Measurements from ENCODE around the gene SLC22A2.
"Not testable (repeated sequence)": the region's sequence is repeated elsewhere in the genome, so short reads cannot be mapped to it uniquely, and the experiment has no call there.

The SLC22A2 gene

DNA sequence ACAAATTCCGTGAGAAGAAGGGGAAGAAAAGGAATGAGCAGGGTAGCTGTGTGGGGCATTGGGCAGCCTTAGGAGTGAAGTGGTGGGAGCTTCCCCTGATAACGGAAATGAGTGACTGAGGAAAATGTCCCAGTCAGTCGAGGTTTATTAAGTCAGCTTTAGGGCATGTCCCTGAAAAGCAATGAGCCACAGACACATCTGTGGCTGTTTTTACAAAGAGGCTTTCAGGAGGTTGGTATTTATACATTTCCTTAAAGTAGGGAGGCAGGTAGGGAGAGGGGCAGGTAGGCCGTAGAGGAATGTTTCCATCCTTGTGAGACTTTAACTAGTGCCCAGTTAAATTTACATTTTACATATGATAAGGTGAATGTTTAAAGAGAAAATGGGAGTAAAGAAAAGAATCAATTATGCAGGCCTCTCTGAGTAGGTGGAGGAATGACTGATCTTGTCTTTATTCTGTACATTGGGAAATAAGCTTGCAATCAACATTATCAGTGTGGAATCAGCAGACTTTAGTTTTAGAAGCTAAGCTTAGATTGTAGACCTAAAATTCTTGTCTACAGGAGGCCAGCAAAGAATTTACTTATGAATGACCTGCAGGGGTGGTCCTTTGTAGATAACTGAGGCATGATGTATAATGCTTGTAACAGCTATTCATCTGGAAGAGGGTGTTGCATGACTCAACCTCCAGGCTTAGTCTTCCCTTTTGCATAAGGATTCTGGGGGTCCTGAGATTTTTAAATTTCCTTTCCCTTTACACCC lies 18.5 kb downstream of the SLC22A2 start:
- Histone ChIP-seq H3K4ac (ENCODE audit: low read depth, low read length) (no peak overlapping the region), H3K79me2 (ENCODE audit: control insufficient read depth, insufficient read depth, low read length) (no peaks in the 10 kb centered on the region), H2AK5ac (ENCODE audit: low read length) (no peak overlapping the region), H2BK5ac (ENCODE audit: low read length) (peak overlapping the region; percentile 77), H2BK120ac (ENCODE audit: low read depth, low read length) (no peak overlapping the region), H3K27me3 (ENCODE audit: insufficient read depth, low read length, poor library complexity) (no peaks in the 10 kb centered on the region), H3K4me1 (ENCODE audit: control insufficient read depth, low read depth, low read length) (peaks cover 2% of the 10 kb centered on the region), H3K4me2 (ENCODE audit: low read length) (no peak overlapping the region), H3K23ac (ENCODE audit: low read length) (no peak overlapping the region), H3K56ac (ENCODE audit: low read length) (peak overlapping the region; percentile 67), H2BK15ac (replicated peaks; ENCODE audit: low read depth) (no peak overlapping the region), H3K79me1 (ENCODE audit: low read length) (no peaks in the 10 kb centered on the region), H3K36me3 (ENCODE audit: control insufficient read depth, insufficient read depth, low read length) (no peaks in the 10 kb centered on the region), H4K5ac (ENCODE audit: low read length) (no peak overlapping the region), H3K18ac (ENCODE audit: low read length) (peak overlapping the region; percentile 61), H4K8ac (ENCODE audit: low read depth, low read length) (no peak overlapping the region), H3K27ac (ENCODE audit: low read depth, low read length) (peak overlapping the region; percentile 85), H3K4me3 (ENCODE audit: low read length) (no peak overlapping the region), H3K9ac (ENCODE audit: low read length) (no peak overlapping the region)
- WGBS (ENCODE audit: extremely low coverage, insufficient coverage, low lambda C conversion rate), result no CpG with 5 or more reads among the region's 4 CpGs
- DNase-seq, result peak; percentile 69

DNA sequence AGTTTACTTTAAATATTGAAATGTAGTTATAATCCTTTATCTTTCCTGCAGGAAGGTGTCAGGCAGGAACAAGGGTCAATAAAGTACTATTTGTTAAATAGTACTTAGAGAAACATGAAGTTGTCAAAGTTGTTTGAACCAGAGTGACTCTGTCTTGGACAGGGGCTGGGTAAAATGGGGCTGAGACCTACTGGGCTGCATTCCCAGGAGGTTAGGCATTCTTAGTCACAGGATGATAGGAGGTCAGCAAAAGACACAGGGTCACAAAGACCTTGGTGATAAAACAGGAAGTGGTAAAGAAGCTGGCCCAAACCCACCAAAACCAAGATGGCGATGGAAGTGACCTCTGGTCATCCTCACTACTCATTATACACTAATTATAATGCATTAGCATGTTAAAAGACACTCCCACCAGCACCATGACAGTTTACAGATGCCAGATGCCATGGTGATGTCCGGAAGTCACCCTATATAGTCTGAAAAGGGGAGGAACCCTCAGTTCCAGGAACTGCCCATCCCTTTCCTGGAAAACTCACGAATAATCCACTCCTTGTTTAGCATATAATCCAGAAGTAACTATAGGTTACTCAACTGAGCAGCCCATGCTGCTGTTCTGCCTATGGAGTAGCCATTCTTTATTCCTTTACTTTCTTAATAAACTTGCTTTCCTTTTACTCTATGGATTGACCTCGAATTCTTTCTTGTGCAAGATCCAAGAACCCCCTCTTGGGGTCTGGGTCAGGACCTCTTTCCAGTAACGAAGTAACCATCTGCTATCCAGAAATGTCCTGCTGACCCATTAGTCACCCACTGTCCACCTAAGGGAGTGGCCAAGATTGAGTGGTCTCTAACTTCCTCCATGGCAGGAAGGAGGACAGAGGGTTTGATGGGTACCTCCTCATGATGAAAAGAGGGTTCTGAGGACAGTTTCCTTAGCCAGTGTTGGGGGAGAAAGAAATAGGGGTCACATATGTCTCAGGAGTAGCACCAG lies 19.6 kb downstream of the SLC22A2 start:
- no peak overlapping the region for H4K8ac ChIP-seq (ENCODE audit: low read depth, low read length)
- H3K4me2 ChIP-seq (ENCODE audit: low read length), result no peak overlapping the region
- H2AK5ac ChIP-seq (ENCODE audit: low read length), result peak overlapping the region; percentile 23
- H3K36me3 ChIP-seq (ENCODE audit: control insufficient read depth, insufficient read depth, low read length), result no peaks in the 10 kb centered on the region
- H3K4ac ChIP-seq (ENCODE audit: low read depth, low read length), result peak overlapping the region; percentile 70
- no peaks in the 10 kb centered on the region for H3K79me2 ChIP-seq (ENCODE audit: control insufficient read depth, insufficient read depth, low read length)
- H2BK5ac ChIP-seq (ENCODE audit: low read length), result peak overlapping the region; percentile 77
- H3K79me1 ChIP-seq (ENCODE audit: low read length), result no peaks in the 10 kb centered on the region
- H3K18ac ChIP-seq (ENCODE audit: low read length), result peak overlapping the region; percentile 83
- H3K27me3 ChIP-seq (ENCODE audit: insufficient read depth, low read length, poor library complexity), result no peaks in the 10 kb centered on the region
- peaks cover 2% of the 10 kb centered on the region for H3K4me1 ChIP-seq (ENCODE audit: control insufficient read depth, low read depth, low read length)
- H3K27ac ChIP-seq (ENCODE audit: low read depth, low read length), result peak overlapping the region; percentile 85
- peak overlapping the region; percentile 67 for H3K56ac ChIP-seq (ENCODE audit: low read length)
- H3K23ac ChIP-seq (ENCODE audit: low read length), result no peak overlapping the region
- H2BK120ac ChIP-seq (ENCODE audit: low read depth, low read length), result peak overlapping the region; percentile 68
- no peak overlapping the region for H4K5ac ChIP-seq (ENCODE audit: low read length)
- no peak overlapping the region for H3K4me3 ChIP-seq (ENCODE audit: low read length)
- H3K9ac ChIP-seq (ENCODE audit: low read length), result no peak overlapping the region
- peak; percentile 57 for DNase-seq
- H2BK15ac ChIP-seq (replicated peaks; ENCODE audit: low read depth), result no peak overlapping the region
- WGBS (ENCODE audit: extremely low coverage, insufficient coverage, low lambda C conversion rate), result no CpG with 5 or more reads among the region's 5 CpGs

- WGBS (ENCODE audit: extremely low coverage, insufficient coverage, low lambda C conversion rate), result no CpG with 5 or more reads among the region's 2 CpGs
- Histone ChIP-seq H3K79me1 (ENCODE audit: low read length) (no peaks in the 10 kb centered on the region), H3K27ac (ENCODE audit: low read depth, low read length) (no peak overlapping the region), H3K4me1 (ENCODE audit: control insufficient read depth, low read depth, low read length) (peaks cover 2% of the 10 kb centered on the region), H2BK5ac (ENCODE audit: low read length) (no peak overlapping the region), H2AK5ac (ENCODE audit: low read length) (no peak overlapping the region), H3K56ac (ENCODE audit: low read length) (no peak overlapping the region), H3K79me2 (ENCODE audit: control insufficient read depth, insufficient read depth, low read length) (no peaks in the 10 kb centered on the region), H3K9ac (ENCODE audit: low read length) (no peak overlapping the region), H3K18ac (ENCODE audit: low read length) (no peak overlapping the region), H4K8ac (ENCODE audit: low read depth, low read length) (no peak overlapping the region), H3K4me3 (ENCODE audit: low read length) (no peak overlapping the region), H4K5ac (ENCODE audit: low read length) (no peak overlapping the region), H3K36me3 (ENCODE audit: control insufficient read depth, insufficient read depth, low read length) (no peaks in the 10 kb centered on the region), H3K4me2 (ENCODE audit: low read length) (no peak overlapping the region), H3K23ac (ENCODE audit: low read length) (no peak overlapping the region), H3K4ac (ENCODE audit: low read depth, low read length) (no peak overlapping the region), H3K27me3 (ENCODE audit: insufficient read depth, low read length, poor library complexity) (no peaks in the 10 kb centered on the region), H2BK120ac (ENCODE audit: low read depth, low read length) (no peak overlapping the region), H2BK15ac (replicated peaks; ENCODE audit: low read depth) (no peak overlapping the region)
- DNase-seq, result no peak
Measured at GRCh38 chr6:160238278-160238711, 20.3 kb downstream of the SLC22A2 start.

DNA sequence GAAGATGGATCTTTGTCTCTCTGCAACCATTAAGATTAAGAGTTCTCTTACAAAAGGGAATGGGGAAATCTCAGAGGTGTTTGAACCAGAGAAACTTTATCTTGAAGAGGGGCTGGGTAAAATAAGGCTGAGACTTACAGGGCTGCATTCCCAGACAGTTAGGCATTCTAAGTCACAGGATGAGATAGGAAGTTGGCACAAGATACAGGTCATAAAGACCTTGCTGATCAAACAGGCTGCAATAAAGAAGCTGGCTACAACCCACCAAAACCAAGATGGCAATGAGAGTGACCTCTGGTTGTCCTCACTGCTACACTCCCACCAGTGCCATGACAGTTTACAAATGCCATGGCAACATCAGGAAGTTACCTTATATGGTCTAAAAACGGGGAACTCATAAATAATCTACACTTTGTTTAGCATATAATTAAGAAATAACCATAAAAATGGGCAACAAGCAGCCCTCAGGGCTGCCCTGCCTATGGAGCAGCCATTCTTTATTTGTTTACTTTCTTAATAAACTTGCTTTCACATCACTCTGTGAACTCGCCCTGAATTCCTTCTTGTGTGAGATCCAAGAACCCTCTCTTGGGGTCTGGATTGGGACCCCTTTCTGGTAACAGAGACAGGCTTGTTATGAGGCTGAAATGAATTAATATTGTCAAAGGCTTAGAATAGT lies 20.9 kb downstream of the SLC22A2 start:
- H3K23ac ChIP-seq (ENCODE audit: low read length); H3K27ac ChIP-seq (ENCODE audit: low read depth, low read length); H3K4ac ChIP-seq (ENCODE audit: low read depth, low read length); H4K5ac ChIP-seq (ENCODE audit: low read length); H2AK5ac ChIP-seq (ENCODE audit: low read length); H4K8ac ChIP-seq (ENCODE audit: low read depth, low read length); H3K4me1 ChIP-seq (ENCODE audit: control insufficient read depth, low read depth, low read length); DNase-seq; H3K36me3 ChIP-seq (ENCODE audit: control insufficient read depth, insufficient read depth, low read length); H3K4me2 ChIP-seq (ENCODE audit: low read length); H3K27me3 ChIP-seq (ENCODE audit: insufficient read depth, low read length, poor library complexity); H3K79me1 ChIP-seq (ENCODE audit: low read length); H3K4me3 ChIP-seq (ENCODE audit: low read length); H3K18ac ChIP-seq (ENCODE audit: low read length); H3K79me2 ChIP-seq (ENCODE audit: control insufficient read depth, insufficient read depth, low read length); H2BK5ac ChIP-seq (ENCODE audit: low read length); H3K9ac ChIP-seq (ENCODE audit: low read length); H2BK120ac ChIP-seq (ENCODE audit: low read depth, low read length); H3K56ac ChIP-seq (ENCODE audit: low read length); H2BK15ac ChIP-seq (replicated peaks; ENCODE audit: low read depth): not testable (repeated sequence)
- WGBS (ENCODE audit: extremely low coverage, insufficient coverage, low lambda C conversion rate), result no CpG with 5 or more reads among the region's 2 CpGs

DNA sequence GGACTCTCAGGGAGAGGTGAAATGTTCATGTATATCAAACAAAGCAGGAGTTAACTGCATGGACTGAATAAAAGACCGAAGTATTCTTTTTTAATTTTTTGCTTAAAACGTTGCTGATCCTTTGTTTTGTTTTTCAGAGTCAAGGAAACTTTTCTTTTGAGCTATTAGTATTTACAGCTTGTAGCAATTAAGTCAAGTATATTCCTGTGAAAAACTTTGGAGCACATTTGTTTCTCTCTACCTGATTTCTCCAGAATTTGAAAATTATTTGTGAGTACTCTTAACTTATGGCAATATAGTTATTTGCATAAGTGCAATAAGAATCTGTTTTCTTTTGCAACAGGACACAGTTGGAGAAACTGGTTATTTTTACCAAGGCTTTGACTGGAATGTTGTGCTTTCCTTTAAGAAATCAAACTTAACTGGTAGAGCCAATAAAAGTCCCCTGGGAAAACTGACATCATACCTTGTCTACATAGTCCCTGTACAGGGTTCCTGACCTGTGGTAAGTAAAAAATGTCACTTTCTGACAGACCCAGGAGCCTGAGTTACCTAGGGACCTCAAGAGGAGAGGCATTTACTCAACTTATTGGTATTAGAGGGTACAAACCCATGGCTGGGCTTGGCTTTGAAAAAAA lies 22.3 kb downstream of the SLC22A2 start:
- H3K27me3 ChIP-seq (ENCODE audit: insufficient read depth, low read length, poor library complexity); H3K56ac ChIP-seq (ENCODE audit: low read length); H3K4ac ChIP-seq (ENCODE audit: low read depth, low read length); H4K8ac ChIP-seq (ENCODE audit: low read depth, low read length); H2BK15ac ChIP-seq (replicated peaks; ENCODE audit: low read depth); H3K9ac ChIP-seq (ENCODE audit: low read length); H3K23ac ChIP-seq (ENCODE audit: low read length); H3K79me2 ChIP-seq (ENCODE audit: control insufficient read depth, insufficient read depth, low read length); H2AK5ac ChIP-seq (ENCODE audit: low read length); H3K4me3 ChIP-seq (ENCODE audit: low read length); H3K18ac ChIP-seq (ENCODE audit: low read length); H3K79me1 ChIP-seq (ENCODE audit: low read length); H2BK120ac ChIP-seq (ENCODE audit: low read depth, low read length); H3K4me1 ChIP-seq (ENCODE audit: control insufficient read depth, low read depth, low read length); H2BK5ac ChIP-seq (ENCODE audit: low read length); H3K36me3 ChIP-seq (ENCODE audit: control insufficient read depth, insufficient read depth, low read length); H4K5ac ChIP-seq (ENCODE audit: low read length); H3K27ac ChIP-seq (ENCODE audit: low read depth, low read length); H3K4me2 ChIP-seq (ENCODE audit: low read length): not testable (repeated sequence)
- no CpG with 5 or more reads among the region's 2 CpGs for WGBS (ENCODE audit: extremely low coverage, insufficient coverage, low lambda C conversion rate)
- peak; percentile 51 for DNase-seq

Measured in mesendoderm (in vitro differentiated cells).